Measurements from ENCODE around the gene RCOR1. TPM values are rescaled to one million over a fixed set of nuclear protein-coding genes. Genes with fewer than 3 reads are reported as not detected.
A peak's percentile ranks its signal among the peaks of the same experiment; 100 is the strongest.

RCOR1 gene
- total RNA-seq, 1 experiment from 2014 or later, result 34.1 TPM

GRCh38 chr14:102574281-102575159 is 17.9 kb upstream of the RCOR1 start:
- H3K4me2 ChIP-seq (ENCODE audit: insufficient read depth, insufficient read length, low read length), result no peak overlapping the region
- no peaks in the 10 kb centered on the region for H3K9me3 Mint-ChIP-seq

More at GRCh38 chr14:102574281-102575159, 17.9 kb upstream of the RCOR1 start:
- Histone ChIP-seq H4K8ac (replicated peaks; ENCODE audit: insufficient read length, low read depth, low read length) (no peak overlapping the region), H3K23me2 (ENCODE audit: insufficient read length, low read depth, low read length, poor library complexity, severe bottlenecking) (no peaks in the 10 kb centered on the region), H4K20me1 (ENCODE audit: control insufficient read depth, insufficient read depth, insufficient read length) (no peaks in the 10 kb centered on the region), H3K9me3 (ENCODE audit: control insufficient read depth, low read depth, low read length) (no peaks in the 10 kb centered on the region), H2AFZ (ENCODE audit: low read length) (peak overlapping the region; percentile 14), H2BK15ac (ENCODE audit: low read depth, low read length) (no peak overlapping the region), H3K23ac (ENCODE audit: insufficient read length, low read depth, low read length) (no peak overlapping the region), H2BK5ac (ENCODE audit: insufficient read length, low read length) (no peak overlapping the region), H3K27ac (ENCODE audit: insufficient read length, low read depth, low read length) (no peak overlapping the region), H3K9ac (ENCODE audit: extremely low read depth, insufficient read length, low read length) (no peak overlapping the region), H2BK20ac (ENCODE audit: low read depth, low read length, poor library complexity, severe bottlenecking) (no peak overlapping the region), H3K4ac (ENCODE audit: low read depth, low read length) (no peak overlapping the region), H3K18ac (ENCODE audit: insufficient read length, low read depth, low read length) (peak overlapping the region; percentile 33), H3K14ac (ENCODE audit: insufficient read depth, low read length) (peak overlapping the region; percentile 44; the same call in 1 of the 2 replicates), H2AK5ac (ENCODE audit: insufficient read length, low read length) (no peak overlapping the region), H2BK12ac (ENCODE audit: insufficient read length, low read depth, low read length) (no peak overlapping the region), H3K79me1 (ENCODE audit: insufficient read depth, low read depth, low read length, poor library complexity, severe bottlenecking) (no peaks in the 10 kb centered on the region), H2BK120ac (ENCODE audit: low read depth, low read length, poor library complexity, severe bottlenecking) (no peak overlapping the region), H4K91ac (ENCODE audit: insufficient read length, low read depth, low read length) (no peak overlapping the region), H3K56ac (ENCODE audit: insufficient read length, low read depth, low read length) (no peak overlapping the region), H3K79me2 (ENCODE audit: insufficient read depth, low read length) (no peaks in the 10 kb centered on the region), H3T11ph (ENCODE audit: low read length) (no peak overlapping the region), H3K27me3 (ENCODE audit: insufficient read depth, low read length) (no peaks in the 10 kb centered on the region), H3K4me1 (ENCODE audit: insufficient read depth, low read length) (no peaks in the 10 kb centered on the region; the same call in 1 of the 2 replicates), H4K5ac (ENCODE audit: insufficient read length, low read depth, low read length) (no peak overlapping the region)
- Mint-ChIP-seq H3K4me1 (peaks cover 26 to 28% of the 10 kb centered on the region in 2 experiments), H3K36me3 (ENCODE audit: insufficient read depth in 1 of 3, low read depth in 3 of 3) (no peaks in the 10 kb centered on the region), H3K27me3 (ENCODE audit: low read depth) (no peaks in the 10 kb centered on the region; the same call in 1 of the 2 replicates), H3K4me3 (peak overlapping the region in 1 of 2 experiments; percentile 27; a peak in 3 of 5 replicates), H3K27ac (peak overlapping the region; percentile 59 to 76 (median 72); a peak in 5 of 7 replicates)
- DNase-seq, result peak; percentile 84
- TF ChIP-seq CTCF (conservative IDR thresholded peaks at IDR 0.05), result no peak
- no CpG with 5 or more reads among the region's 20 CpGs for WGBS (ENCODE audit: extremely low coverage, insufficient read length, low lambda C conversion rate)
